Measurements from ENCODE around the gene CNOT10. TPM values are rescaled to one million over a fixed set of nuclear protein-coding genes. Genes with fewer than 3 reads are reported as not detected.

Gene CNOT10
- total and polyA plus RNA-seq, 4 donors = 10.0 to 38.3 (median 29.0) TPM

GRCh38 chr3:32681811-32682210, 3.2 kb upstream of the CNOT10 start:
- ATAC-seq (ENCODE audit: low FRiP score) (no peak), DNase-seq (no peak)
- H3K4me3 ChIP-seq (ENCODE audit: low read length in 2 of 2) = no peak overlapping the region
- peaks cover 0 to 4% of the 10 kb centered on the region in 2 donors for H3K4me1 ChIP-seq (ENCODE audit: control insufficient read depth in 1 of 2, insufficient read depth in 2 of 2, low read length in 2 of 2)
- no peak overlapping the region for H3K27ac ChIP-seq (ENCODE audit: low read depth in 1 of 2, low read length in 2 of 2)
- H3K9me3 ChIP-seq (ENCODE audit: control insufficient read depth, low read length) = no peaks in the 10 kb centered on the region
- 76 to 92% methylated on average over 4 of the region's 4 CpGs for WGBS, 2 donors
- intact Hi-C loops (cut with DNase I) = no loop called here
- H3K27me3 ChIP-seq (ENCODE audit: control insufficient read depth in 1 of 2, insufficient read depth in 2 of 2, low read length in 1 of 2) = no peaks in the 10 kb centered on the region
- no peaks in the 10 kb centered on the region for H3K36me3 ChIP-seq (ENCODE audit: control insufficient read depth in 1 of 2, insufficient read depth in 2 of 2, low read length in 1 of 2)

DNA sequence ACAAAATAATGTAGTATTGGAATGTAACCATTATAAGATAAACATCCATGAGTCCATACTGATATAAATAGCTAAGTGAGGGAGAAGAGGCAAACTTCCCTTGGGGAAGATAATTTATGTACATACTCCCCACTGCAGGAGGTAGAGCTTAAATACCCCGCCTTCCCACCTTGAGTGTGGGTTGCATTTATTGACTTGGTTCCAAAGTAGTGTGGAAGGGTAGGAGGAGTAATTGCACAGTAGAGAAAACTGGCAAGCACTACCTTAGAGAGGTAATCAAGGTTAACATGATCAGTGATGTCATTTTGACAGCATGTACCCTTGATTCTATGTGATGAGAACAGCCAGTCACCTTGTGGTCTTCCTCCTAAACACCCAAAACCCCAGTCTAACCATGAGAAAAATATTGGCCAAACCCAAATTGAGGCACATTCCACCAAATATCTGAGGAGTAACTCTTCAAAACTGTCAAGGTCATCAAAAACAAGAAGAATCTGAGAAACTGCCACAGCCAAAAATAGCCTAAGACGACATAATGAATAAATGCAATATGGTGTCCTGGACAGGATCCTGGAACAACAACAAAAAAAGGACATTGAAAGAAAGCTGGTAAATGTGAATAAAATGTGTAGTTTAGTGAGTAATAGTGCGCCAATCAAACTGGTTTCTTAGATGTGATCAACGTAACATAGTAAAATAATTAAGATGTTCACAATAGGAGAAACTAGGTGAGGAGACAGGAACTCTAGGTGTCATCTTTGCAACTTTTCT, 774 bp upstream of the CNOT10 start:
- DNase-seq (no peak), ATAC-seq (ENCODE audit: low FRiP score) (no peak)
- intact Hi-C loops (cut with DNase I) = no loop called here
- WGBS, 2 donors = 31 to 32% methylated on average over 4 of the region's 4 CpGs
- Histone ChIP-seq H3K9me3 (ENCODE audit: control insufficient read depth, low read length) (no peaks in the 10 kb centered on the region), H3K27ac (ENCODE audit: low read depth in 1 of 2, low read length in 2 of 2) (no peak overlapping the region), H3K4me3 (ENCODE audit: low read length in 2 of 2) (peak overlapping the region; percentile 50 to 86), H3K27me3 (ENCODE audit: control insufficient read depth in 1 of 2, insufficient read depth in 2 of 2, low read length in 1 of 2) (no peaks in the 10 kb centered on the region), H3K4me1 (ENCODE audit: control insufficient read depth in 1 of 2, insufficient read depth in 2 of 2, low read length in 2 of 2) (peaks cover 2 to 4% of the 10 kb centered on the region in 2 donors), H3K36me3 (ENCODE audit: control insufficient read depth in 1 of 2, insufficient read depth in 2 of 2, low read length in 1 of 2) (no peaks in the 10 kb centered on the region)

GRCh38 chr3:32685543-32686185, 676 bp downstream of the CNOT10 start:
- 6 to 7% methylated on average over 26 of the region's 26 CpGs for WGBS, 2 donors
- H3K4me1 ChIP-seq (ENCODE audit: control insufficient read depth in 1 of 2, insufficient read depth in 2 of 2, low read length in 2 of 2) = peaks cover 2 to 4% of the 10 kb centered on the region in 2 donors
- DNase-seq (no peak), ATAC-seq (ENCODE audit: low FRiP score) (no peak)
- peak overlapping the region; percentile 51 to 95 for H3K4me3 ChIP-seq (ENCODE audit: low read length in 2 of 2)
- H3K27me3 ChIP-seq (ENCODE audit: control insufficient read depth in 1 of 2, insufficient read depth in 2 of 2, low read length in 1 of 2) = no peaks in the 10 kb centered on the region
- H3K27ac ChIP-seq (ENCODE audit: low read depth in 1 of 2, low read length in 2 of 2) = peak overlapping the region in 1 of 2 donors; percentile 87
- no peaks in the 10 kb centered on the region for H3K36me3 ChIP-seq (ENCODE audit: control insufficient read depth in 1 of 2, insufficient read depth in 2 of 2, low read length in 1 of 2)
- intact Hi-C loops (cut with DNase I) = no loop called here
- no peaks in the 10 kb centered on the region for H3K9me3 ChIP-seq (ENCODE audit: control insufficient read depth, low read length)

DNA sequence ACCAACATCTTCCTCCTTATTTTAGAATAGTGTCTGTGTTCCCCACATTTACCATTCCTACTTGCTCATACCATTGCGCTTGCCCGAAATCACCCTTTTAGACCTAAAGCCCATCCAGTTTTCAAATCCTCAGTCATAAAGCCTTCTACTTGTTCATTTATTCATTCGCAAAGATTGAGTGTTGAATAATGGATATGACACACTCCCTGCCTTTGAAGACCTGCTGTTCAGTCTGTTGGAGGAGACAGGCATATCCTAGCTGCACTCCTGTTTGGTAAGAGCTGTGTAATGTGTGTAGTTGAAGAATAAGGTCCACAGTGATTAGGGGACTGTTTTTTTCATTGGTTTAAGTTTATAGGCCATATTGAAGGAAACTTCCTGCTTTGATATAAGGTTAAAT, 1.7 kb downstream of the CNOT10 start:
- Histone ChIP-seq H3K36me3 (ENCODE audit: control insufficient read depth in 1 of 2, insufficient read depth in 2 of 2, low read length in 1 of 2) (no peaks in the 10 kb centered on the region), H3K9me3 (ENCODE audit: control insufficient read depth, low read length) (no peaks in the 10 kb centered on the region), H3K4me1 (ENCODE audit: control insufficient read depth in 1 of 2, insufficient read depth in 2 of 2, low read length in 2 of 2) (peaks cover 2 to 4% of the 10 kb centered on the region in 2 donors), H3K27ac (ENCODE audit: low read depth in 1 of 2, low read length in 2 of 2) (no peak overlapping the region), H3K4me3 (ENCODE audit: low read length in 2 of 2) (no peak overlapping the region), H3K27me3 (ENCODE audit: control insufficient read depth in 1 of 2, insufficient read depth in 2 of 2, low read length in 1 of 2) (no peaks in the 10 kb centered on the region)
- ATAC-seq (ENCODE audit: low FRiP score) (no peak), DNase-seq (no peak)
- WGBS, 2 donors = 87 to 93% methylated on average over 3 of the region's 3 CpGs
- intact Hi-C loops (cut with DNase I) = no loop called here

DNA sequence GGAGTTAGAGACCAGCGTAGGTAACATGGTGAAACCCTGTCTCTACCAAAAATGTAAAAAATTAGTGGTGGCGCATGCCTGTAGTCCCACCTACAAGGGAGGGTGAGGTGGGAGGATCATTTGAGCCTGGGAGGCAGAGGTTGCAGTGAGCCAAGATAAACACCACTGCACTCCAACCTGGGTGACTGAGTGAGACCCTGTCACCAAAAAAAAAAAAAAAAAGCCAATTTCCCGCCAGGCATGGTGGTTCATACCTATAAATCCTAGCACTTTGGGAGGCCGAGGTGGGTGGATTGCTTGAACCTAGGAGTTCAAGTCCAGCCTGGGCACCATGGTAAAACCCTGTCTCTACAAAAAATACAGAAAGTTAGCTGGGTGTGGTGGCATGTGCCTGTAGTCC, 6.9 kb downstream of the CNOT10 start:
- Histone ChIP-seq H3K36me3 (ENCODE audit: control insufficient read depth in 1 of 2, insufficient read depth in 2 of 2, low read length in 1 of 2) (no peaks in the 10 kb centered on the region), H3K4me1 (ENCODE audit: control insufficient read depth in 1 of 2, insufficient read depth in 2 of 2, low read length in 2 of 2) (peaks cover 0 to 2% of the 10 kb centered on the region in 2 donors), H3K27me3 (ENCODE audit: control insufficient read depth in 1 of 2, insufficient read depth in 2 of 2, low read length in 1 of 2) (no peaks in the 10 kb centered on the region), H3K9me3 (ENCODE audit: control insufficient read depth, low read length) (no peaks in the 10 kb centered on the region), H3K27ac (ENCODE audit: low read depth in 1 of 2, low read length in 2 of 2) (no peak overlapping the region), H3K4me3 (ENCODE audit: low read length in 2 of 2) (no peak overlapping the region)
- DNase-seq = no peak
- no peak for ATAC-seq (ENCODE audit: low FRiP score)
- 94% methylated on average over 4 of the region's 4 CpGs for WGBS, 2 donors
- intact Hi-C loops (cut with DNase I) = no loop called here

- WGBS, 2 donors = 99% methylated on average over 3 of the region's 3 CpGs
- DNase-seq = no peak
- Histone ChIP-seq H3K4me3 (ENCODE audit: low read length in 2 of 2) (no peak overlapping the region), H3K27me3 (ENCODE audit: control insufficient read depth in 1 of 2, insufficient read depth in 2 of 2, low read length in 1 of 2) (no peaks in the 10 kb centered on the region), H3K9me3 (ENCODE audit: control insufficient read depth, low read length) (no peaks in the 10 kb centered on the region), H3K36me3 (ENCODE audit: control insufficient read depth in 1 of 2, insufficient read depth in 2 of 2, low read length in 1 of 2) (no peaks in the 10 kb centered on the region), H3K27ac (ENCODE audit: low read depth in 1 of 2, low read length in 2 of 2) (no peak overlapping the region), H3K4me1 (ENCODE audit: control insufficient read depth in 1 of 2, insufficient read depth in 2 of 2, low read length in 2 of 2) (no peaks in the 10 kb centered on the region)
- ATAC-seq (ENCODE audit: low FRiP score) = no peak
- intact Hi-C loops (cut with DNase I) = no loop called here
These were observed 11.5 kb downstream of the CNOT10 start for GRCh38 chr3:32696523-32696922.

DNA sequence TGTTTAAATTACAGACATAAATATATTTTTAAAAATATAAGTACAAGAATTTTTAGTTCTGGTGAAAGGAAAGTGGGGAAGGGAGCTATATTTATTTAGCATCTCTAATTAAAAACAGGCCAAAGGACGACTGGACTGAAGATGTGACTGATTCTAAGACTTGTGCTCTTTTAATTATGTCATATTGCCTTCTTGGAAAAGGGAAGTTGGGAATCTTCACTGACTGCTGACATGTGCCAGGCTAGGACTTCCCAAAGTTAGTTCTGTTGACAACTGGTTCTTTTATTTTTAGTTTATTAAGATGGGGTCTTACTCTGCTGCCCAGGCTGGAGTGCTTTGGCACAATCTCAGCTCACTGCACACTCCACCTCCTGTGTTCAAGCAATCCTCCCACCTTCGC, 13.5 kb downstream of the CNOT10 start:
- Histone ChIP-seq H3K36me3 (ENCODE audit: control insufficient read depth in 1 of 2, insufficient read depth in 2 of 2, low read length in 1 of 2) (no peaks in the 10 kb centered on the region), H3K27me3 (ENCODE audit: control insufficient read depth in 1 of 2, insufficient read depth in 2 of 2, low read length in 1 of 2) (no peaks in the 10 kb centered on the region), H3K9me3 (ENCODE audit: control insufficient read depth, low read length) (no peaks in the 10 kb centered on the region), H3K4me1 (ENCODE audit: control insufficient read depth in 1 of 2, insufficient read depth in 2 of 2, low read length in 2 of 2) (no peaks in the 10 kb centered on the region), H3K27ac (ENCODE audit: low read depth in 1 of 2, low read length in 2 of 2) (no peak overlapping the region), H3K4me3 (ENCODE audit: low read length in 2 of 2) (no peak overlapping the region)
- no peak for ATAC-seq (ENCODE audit: low FRiP score)
- intact Hi-C loops (cut with DNase I) = no loop called here
- no peak for DNase-seq
- 82% methylated on average over 2 of the region's 2 CpGs for WGBS, 2 donors

DNA sequence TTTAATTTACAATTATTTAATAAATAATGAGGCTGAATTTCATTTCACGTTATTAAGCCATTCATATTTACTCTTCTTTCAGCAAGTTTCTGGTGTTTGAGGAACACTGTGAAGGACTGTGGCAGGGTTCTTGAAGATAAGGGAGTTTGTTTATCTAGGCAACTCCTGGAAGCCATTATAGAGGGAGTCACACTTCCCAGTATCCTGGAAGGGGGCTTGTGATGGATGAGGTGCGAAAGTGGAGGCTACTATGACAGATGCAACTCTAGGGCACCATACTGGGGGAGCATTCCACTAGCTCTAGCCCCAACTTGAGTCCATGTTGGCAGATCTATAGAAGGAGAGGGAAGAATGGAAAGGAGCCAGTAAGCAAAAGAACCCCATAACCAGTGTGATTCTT, 14.4 kb downstream of the CNOT10 start:
- H3K4me1 ChIP-seq (ENCODE audit: control insufficient read depth in 1 of 2, insufficient read depth in 2 of 2, low read length in 2 of 2) = no peaks in the 10 kb centered on the region
- no peaks in the 10 kb centered on the region for H3K9me3 ChIP-seq (ENCODE audit: control insufficient read depth, low read length)
- H3K27me3 ChIP-seq (ENCODE audit: control insufficient read depth in 1 of 2, insufficient read depth in 2 of 2, low read length in 1 of 2) = no peaks in the 10 kb centered on the region
- no peak for DNase-seq
- H3K4me3 ChIP-seq (ENCODE audit: low read length in 2 of 2) = no peak overlapping the region
- no peak overlapping the region for H3K27ac ChIP-seq (ENCODE audit: low read depth in 1 of 2, low read length in 2 of 2)
- intact Hi-C loops (cut with DNase I) = no loop called here
- no peak for ATAC-seq (ENCODE audit: low FRiP score)
- 80% methylated on average over 2 of the region's 2 CpGs for WGBS, 2 donors
- H3K36me3 ChIP-seq (ENCODE audit: control insufficient read depth in 1 of 2, insufficient read depth in 2 of 2, low read length in 1 of 2) = no peaks in the 10 kb centered on the region

- intact Hi-C loops (cut with DNase I) = no loop called here
- no peaks in the 10 kb centered on the region for H3K9me3 ChIP-seq (ENCODE audit: control insufficient read depth, low read length)
- no peaks in the 10 kb centered on the region for H3K36me3 ChIP-seq (ENCODE audit: control insufficient read depth in 1 of 2, insufficient read depth in 2 of 2, low read length in 1 of 2)
- no peaks in the 10 kb centered on the region for H3K4me1 ChIP-seq (ENCODE audit: control insufficient read depth in 1 of 2, insufficient read depth in 2 of 2, low read length in 2 of 2)
- DNase-seq (no peak), ATAC-seq (ENCODE audit: low FRiP score) (no peak)
- WGBS, 2 donors = 69 to 80% methylated on average over 6 of the region's 6 CpGs
- H3K27ac ChIP-seq (ENCODE audit: low read depth in 1 of 2, low read length in 2 of 2) = no peak overlapping the region
- H3K27me3 ChIP-seq (ENCODE audit: control insufficient read depth in 1 of 2, insufficient read depth in 2 of 2, low read length in 1 of 2) = no peaks in the 10 kb centered on the region
- no peak overlapping the region for H3K4me3 ChIP-seq (ENCODE audit: low read length in 2 of 2)
These were observed 15.3 kb downstream of the CNOT10 start for GRCh38 chr3:32700244-32700643.
